NCI-H1417 (cell line): Measurements from ENCODE around the gene SETBP1.

Source experiments
- DNase-seq, 3 experiments: peaks; one replicate each; lab custom pipeline; 2025; lab: John Stamatoyannopoulos, UW

Gene SETBP1

DNA sequence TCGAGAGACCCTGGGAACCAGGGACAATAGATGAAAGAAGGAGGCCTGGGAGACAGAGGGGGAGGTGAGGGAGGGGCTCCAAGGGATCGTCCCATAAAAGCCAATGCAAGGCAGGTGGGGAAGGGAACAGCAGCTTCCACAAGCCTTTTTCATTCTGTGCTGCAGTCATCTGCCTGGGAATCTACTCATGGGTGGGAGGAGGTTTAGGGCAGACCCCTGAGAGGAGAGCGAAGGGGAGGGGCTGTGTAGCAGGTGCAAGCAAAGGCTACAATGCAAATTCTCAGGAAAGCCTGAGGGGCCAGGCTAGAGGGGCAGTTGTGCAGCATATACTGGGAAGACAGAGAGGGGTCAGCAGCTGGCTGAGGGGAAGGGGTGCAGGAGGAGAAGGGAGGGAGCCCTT, 135.4 kb downstream of the SETBP1 start:
- peak in 1 of 3 experiments; percentile 59 for DNase-seq

DNA sequence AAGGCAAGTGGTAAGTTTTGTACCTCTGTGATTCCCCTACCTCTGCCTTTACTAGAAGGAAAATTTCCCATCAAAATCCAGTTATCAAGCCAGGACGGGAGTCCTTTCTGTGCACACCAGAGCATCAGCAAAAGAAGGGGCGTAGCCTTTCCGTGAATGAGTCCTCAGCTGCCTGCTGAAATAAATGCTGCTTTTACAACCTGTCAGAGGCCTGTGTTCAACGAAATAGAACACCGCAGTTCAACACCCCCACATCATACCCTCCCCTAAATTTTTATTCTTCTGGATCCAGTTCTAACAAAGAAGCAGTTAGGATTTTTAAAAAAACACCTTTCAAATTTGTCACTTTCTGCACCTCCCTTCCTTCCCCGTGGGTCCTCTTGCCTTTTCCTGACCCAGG, 135.8 kb downstream of the SETBP1 start:
- peak in 1 of 3 experiments; percentile 59 for DNase-seq

DNA sequence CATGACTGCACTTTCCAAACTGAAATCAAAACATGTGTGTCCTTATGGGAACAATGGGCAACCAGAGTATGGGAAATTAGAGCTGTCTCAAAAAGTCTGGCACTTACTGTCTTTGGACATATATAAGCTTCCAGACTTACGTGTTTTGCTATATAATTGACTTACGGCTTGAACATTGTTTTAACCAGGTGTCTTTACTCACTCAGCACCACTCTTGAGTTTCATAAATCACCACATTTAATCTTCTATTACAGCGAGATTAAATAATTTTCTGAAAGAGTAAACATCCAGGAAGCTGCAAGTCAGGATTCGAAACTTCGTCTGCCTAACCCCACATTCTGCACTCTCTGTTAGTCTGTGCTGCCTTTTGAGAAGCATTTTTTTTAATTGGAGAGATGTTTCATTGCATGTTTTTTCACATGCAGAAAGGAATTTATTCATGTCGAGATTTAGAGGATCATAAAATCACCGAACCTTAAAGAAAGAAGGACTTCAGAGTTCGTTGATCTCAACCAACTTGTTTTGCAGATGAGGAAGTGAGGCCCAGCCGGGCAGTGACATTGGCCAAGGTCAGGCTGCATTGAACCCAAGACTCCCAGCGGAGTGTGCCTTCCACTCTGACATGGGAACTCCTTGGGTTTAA, 137.3 kb downstream of the SETBP1 start:
- DNase-seq: no peak

DNA sequence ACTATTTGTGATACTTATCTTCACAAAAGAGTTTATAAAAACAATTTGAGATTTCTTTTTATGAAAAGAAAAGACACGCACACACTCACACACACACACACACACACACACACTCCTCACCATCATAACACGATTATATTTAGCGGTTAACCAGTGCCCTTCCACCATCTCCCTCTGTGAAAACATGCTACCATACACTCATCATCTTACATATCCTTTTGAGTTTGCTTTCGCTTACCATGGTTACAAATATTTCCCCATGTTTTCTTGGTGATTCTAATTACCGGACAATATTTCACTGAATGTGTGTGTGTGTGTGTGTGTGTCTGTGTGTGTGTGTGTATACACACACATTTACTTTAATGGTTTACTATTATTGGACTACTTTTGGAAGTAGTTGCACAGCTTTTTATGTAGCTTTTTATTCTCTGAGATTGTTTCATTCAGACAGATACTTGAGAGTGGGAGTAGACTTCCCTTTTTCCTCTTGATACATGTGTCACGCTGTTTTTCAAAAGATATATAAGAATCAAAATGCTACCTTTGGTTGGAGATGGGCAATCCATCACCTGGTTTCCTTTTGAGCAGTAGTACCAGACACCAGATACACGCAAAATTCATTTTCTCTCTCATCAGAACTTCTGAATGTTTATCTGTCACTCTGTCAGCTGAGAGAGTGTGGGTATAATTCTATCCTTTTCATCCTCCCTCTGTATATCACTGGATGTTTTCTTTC, 138.1 kb downstream of the SETBP1 start:
- no peak for DNase-seq

DNA sequence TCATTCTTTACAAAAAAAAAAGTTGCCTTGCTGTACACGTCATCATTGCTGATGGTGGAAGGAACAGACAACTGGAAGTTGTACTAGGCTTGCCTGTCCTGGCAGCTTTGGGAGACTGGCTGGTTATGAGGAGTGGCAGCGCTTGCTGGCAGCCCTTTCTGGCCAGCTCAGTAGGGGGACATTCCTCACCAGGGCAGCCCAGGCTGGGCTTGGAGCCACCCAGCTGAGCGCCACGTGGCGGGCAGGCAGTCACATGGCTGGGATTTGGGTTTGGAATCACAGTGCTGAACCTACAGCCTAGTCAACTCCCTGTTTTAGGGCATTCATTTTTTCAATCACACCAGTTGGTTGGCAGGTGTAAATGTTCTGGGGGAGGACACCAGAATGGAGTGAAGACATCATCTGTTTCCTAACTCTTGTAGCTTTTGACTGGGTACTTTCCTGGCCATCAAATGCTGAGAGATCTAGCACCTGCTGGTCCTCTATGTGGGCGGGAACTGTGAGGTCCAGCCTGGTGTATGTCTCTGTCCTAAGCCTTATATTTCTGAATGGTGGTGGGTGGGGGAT, 139.3 kb downstream of the SETBP1 start:
- no peak for DNase-seq

DNA sequence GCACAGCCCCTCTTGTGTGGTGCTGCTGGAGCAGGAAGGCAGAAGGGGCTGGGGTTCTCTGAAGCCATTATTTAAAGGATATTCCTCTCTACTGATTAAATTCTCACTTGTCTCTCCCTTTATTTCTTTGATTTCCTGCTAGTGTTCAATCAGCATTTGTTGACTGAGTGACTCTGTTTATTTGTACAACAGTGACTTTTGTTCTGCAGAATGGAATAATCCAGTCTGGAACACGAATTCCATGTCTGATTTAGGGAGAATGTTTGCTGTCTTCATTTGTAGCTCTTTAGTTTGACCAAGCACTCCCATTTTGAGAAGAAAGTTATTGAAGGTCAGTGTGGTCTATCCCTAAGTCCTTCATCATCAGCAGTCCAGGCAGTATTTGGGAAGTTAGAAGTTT, 141.2 kb downstream of the SETBP1 start:
- peak in 1 of 3 experiments; percentile 30 for DNase-seq

- DNase-seq: peak in 1 of 3 experiments; percentile 21
Measured at GRCh38 chr18:44823286-44823685, 142.6 kb downstream of the SETBP1 start.

GRCh38 chr18:44823782-44824181, 143.1 kb downstream of the SETBP1 start:
- DNase-seq: no peak

- DNase-seq: no peak
Measured at GRCh38 chr18:44824884-44825283, 144.2 kb downstream of the SETBP1 start.

DNA sequence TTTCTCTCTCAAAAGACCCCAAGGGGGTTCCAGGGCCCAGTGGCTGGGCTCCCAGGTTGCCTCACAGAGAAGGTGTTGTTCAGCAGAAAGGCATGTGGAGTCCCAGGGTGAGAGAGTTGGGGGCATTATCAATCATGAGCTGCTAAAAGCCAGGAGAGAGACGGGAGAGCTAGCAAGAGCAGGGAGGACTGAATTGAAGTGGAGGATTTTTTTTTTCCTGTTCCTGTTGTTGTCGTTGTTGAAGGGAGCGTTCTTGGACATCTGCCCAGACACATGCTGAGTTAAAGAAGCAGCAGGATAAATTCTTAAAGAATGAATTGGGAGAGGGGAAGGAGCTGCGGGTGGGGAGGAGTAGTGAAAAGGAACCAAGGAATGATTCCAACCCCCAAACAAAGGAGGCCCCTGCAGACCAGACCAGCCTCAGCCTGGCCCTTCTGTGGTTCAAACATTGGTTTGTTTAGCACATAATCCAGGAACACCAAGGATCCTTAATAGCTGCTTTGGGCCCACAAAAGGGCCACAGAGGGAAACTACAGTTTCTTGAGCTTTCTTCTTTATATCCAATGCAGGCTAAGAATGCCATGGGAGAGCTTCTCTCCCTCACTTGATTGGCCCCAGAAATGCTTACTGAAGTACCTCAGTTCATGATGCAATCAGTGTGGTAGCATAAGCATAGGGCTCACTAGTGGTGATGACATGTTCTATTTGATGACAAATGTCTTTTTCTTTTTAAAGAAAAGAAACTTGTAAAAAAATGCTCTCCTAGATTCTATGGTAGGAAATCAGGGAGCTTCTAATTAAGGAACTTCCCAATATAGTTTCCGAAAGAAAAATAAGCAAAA, 146.0 kb downstream of the SETBP1 start:
- DNase-seq: peak; percentile 43 to 85 (median 50)

- peak in 1 of 3 experiments; percentile 43 for DNase-seq
Measured at GRCh38 chr18:44828080-44828479, 147.4 kb downstream of the SETBP1 start.

- DNase-seq: no peak
Measured at GRCh38 chr18:44830581-44830980, 149.9 kb downstream of the SETBP1 start.

- no peak for DNase-seq
Measured at GRCh38 chr18:44833786-44834185, 153.1 kb downstream of the SETBP1 start.

GRCh38 chr18:44834867-44835469, 154.3 kb downstream of the SETBP1 start:
- no peak for DNase-seq

- DNase-seq: no peak
Measured at GRCh38 chr18:44835703-44836102, 155.0 kb downstream of the SETBP1 start.

- no peak for DNase-seq
Measured at GRCh38 chr18:44836263-44836662, 155.6 kb downstream of the SETBP1 start.

DNA sequence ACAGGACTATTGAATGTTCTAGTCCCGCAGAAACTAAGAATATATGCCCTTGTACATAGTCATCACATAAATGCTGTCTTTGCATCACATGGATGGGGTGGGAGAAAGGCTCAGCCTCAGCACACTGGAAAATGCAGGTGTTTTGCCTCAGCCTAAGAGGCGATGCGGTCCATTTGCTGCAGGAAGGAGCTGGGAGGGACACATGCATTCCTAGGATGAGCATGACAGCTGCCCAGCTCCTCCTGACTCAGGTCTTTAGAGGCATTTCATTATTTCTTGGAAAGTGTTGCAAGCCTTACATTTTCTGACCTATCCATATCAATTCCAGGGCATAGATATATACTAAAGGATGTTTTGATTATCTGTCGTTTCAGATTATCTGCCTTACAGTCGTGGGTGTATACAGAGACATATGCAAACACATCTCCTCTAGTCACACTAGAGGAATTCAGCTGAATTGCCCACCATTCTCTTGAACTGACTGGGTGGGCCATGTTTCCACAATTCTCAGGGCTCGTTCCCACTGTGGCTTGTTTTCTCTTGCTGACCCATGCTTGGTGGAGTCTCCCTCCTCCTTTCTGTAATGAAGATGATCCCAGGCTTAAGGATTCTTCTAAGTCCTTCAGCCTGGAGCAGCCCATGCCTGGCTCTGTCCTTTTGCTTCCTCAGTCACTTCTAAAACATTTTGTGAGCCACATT, 156.9 kb downstream of the SETBP1 start:
- peak in 1 of 3 experiments; percentile 73 for DNase-seq

DNA sequence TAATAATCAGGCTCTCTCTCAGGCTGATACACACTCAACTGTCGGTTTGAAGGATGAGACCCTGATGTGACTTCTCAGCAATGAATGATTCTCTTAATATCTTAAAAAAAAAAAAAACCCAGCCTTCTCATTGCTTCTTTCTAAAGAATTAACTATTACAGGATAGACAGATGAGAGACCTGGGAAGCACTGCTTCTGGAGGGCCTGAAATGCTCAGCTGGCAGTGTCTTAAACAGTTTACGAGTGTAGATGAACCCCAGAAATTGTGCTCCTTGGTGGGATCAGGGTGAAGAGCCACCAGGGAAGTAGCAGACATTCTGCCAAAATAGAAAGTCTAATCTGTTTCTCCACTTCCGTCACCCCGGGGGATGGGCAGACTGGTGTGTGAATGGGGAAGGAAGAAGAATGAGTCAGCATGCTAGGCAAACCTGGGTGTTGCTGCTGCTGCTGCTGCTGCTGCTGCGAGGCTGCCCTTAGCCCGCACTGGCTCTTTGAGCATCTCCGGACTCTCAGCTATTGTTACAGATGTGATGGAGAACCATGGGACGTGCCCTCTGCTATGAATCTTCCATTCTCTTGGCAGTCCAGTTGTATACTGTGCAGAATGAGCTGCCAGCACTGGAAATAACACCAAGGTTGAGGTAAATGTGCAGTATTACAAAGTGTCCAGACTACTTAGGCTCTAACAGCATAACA, 158.4 kb downstream of the SETBP1 start:
- peak in 2 of 3 experiments; percentile 49 to 65 for DNase-seq

- peak; percentile 26 to 82 (median 55) for DNase-seq
Measured at GRCh38 chr18:44840058-44840790, 159.5 kb downstream of the SETBP1 start.

DNA sequence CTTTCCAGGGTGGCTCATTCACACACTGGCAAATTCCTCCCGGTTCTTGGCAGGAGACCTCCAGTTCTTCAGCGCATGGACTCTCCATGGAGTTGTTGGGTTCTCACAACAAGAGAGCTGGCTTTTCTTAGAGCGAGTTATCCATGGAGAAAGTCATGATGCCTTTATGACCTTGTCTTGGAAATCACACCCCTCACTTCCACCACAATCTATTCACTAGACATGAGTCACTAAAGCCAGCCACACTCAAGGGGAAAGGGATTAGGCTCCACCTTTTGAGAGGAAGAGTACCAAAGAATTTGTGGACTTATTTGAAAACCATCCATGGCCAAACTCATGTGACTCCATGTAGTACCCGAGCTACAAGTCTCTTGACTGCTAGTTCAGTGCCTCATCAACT, 160.5 kb downstream of the SETBP1 start:
- no peak for DNase-seq
